HFF-Myc (cell line): ENCODE data around the gene SLC25A33.

Experiments used
- DNase-seq: peaks from one replicate; pipeline ENCODE4 v3.0.0-alpha.2; 2011; ENCODE audit warnings: low read depth; ENCODE audit errors: extremely low read depth
- H3K4me3 ChIP-seq: replicated peaks from 2 replicates; pipeline ENCODE4 v1.5.1; 2011; ENCODE audit warnings: low read depth, mild to moderate bottlenecking, control low read depth, low read length
- CTCF ChIP-seq: IDR thresholded peaks from 2 replicates; pipeline ENCODE4 v1.5.1; 2012; ENCODE audit warnings: mild to moderate bottlenecking, low read depth, low read length, control low read depth; ENCODE audit errors: missing control alignments

Gene SLC25A33

GRCh38 chr1:9605946-9606455 lies 66.7 kb downstream of the SLC25A33 start:
- no peak for DNase-seq
- no peak for TF ChIP-seq CTCF
- no peak overlapping the region for H3K4me3 ChIP-seq

- no peak overlapping the region for H3K4me3 ChIP-seq
- no peak for TF ChIP-seq CTCF
- DNase-seq: no peak
Observed at GRCh38 chr1:9606458-9606857, 67.2 kb downstream of the SLC25A33 start.

GRCh38 chr1:9606948-9607347 lies 67.7 kb downstream of the SLC25A33 start:
- no peak for TF ChIP-seq CTCF
- no peak for DNase-seq
- H3K4me3 ChIP-seq: no peak overlapping the region

GRCh38 chr1:9607352-9607751 lies 68.1 kb downstream of the SLC25A33 start:
- H3K4me3 ChIP-seq: no peak overlapping the region
- no peak for TF ChIP-seq CTCF
- no peak for DNase-seq

- no peak for DNase-seq
- no peak overlapping the region for H3K4me3 ChIP-seq
- no peak for TF ChIP-seq CTCF
Observed at GRCh38 chr1:9609998-9610397, 70.7 kb downstream of the SLC25A33 start.

- H3K4me3 ChIP-seq: no peak overlapping the region
- no peak for TF ChIP-seq CTCF
- DNase-seq: no peak
Observed at GRCh38 chr1:9610548-9610947, 71.3 kb downstream of the SLC25A33 start.

GRCh38 chr1:9611716-9612115 lies 72.5 kb downstream of the SLC25A33 start:
- DNase-seq: no peak
- H3K4me3 ChIP-seq: no peak overlapping the region
- TF ChIP-seq CTCF: no peak
